ENCODE results near the gene AFAP1L2.

DNA sequence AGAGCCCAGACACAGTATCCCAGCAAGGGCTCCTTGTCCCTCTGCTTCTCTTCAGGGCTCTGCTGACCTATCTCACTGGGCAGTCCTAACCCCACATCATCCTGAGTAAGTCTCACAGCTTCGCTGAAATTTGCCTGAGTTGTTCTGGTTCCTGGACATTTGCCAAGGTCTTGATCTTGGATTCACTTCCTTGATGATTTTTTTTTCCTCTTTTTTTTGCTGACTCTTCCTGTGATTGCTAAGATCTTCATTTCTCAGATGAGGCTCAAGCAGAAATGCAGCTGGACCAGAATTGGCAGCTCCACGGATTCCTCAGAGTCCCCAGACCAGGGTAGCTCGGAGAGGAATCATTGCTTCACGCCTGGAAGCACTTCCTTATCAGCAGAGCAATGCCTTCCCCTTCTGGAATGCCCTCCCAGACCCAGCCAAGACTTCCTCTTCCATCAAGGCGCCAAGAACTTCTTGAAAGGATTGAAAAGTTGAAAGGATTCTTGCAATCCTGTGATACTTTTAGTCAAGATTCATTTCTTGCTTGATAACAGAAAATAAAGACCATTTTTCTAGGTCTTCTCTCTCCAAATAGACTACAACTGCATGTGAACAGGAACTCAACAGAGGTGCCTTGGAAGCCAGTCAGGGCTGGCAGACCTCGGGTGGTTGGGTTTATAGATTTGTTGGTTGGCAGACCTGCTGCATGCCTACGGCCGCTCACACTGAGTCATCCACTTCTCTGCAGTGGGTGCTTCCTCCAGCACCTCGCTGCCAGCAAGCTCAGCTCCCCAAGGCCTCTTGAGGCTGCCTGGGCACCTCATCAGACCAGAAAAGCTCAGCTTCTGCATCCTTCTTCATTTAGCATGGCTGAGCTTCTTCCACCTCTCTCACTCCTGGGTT is 8.8 kb upstream of the AFAP1L2 start:
- TF ChIP-seq TAF1 (IDR thresholded peaks at IDR 0.05; ENCODE audit: borderline replicate concordance, low read depth, low read length): no peak
- TF ChIP-seq POLR2A (IDR thresholded peaks at IDR 0.05; ENCODE audit: low read depth, low read length): no peak
